ENCODE results near the gene RPS16.

GRCh38 chr19:39413272-39413910 lies 22.4 kb downstream of the RPS16 start:
- TF ChIP-seq POLR2AphosphoS5 (IDR thresholded peaks at IDR 0.05; ENCODE audit: low read depth, low read length) (no peak), REST (IDR thresholded peaks at IDR 0.05; ENCODE audit: insufficient read depth in 1 of 2, low read depth in 2 of 2, low read length in 2 of 2) (no peak)

Data from PFSK-1 (cell line).